Ramos (cell line): ENCODE results near the gene ZBTB9.
"Not testable (repeated sequence)": the region's sequence is repeated elsewhere in the genome, so short reads cannot be mapped to it uniquely, and the experiment has no call there.

Experiments used
- in situ Hi-C: fragments of 300-500 bp; cut with MboI; formaldehyde crosslinking; loops from one replicate; pipeline ENCODE4 v1.14.3; 2022; ENCODE audit warnings: low sequenced_read_pairs; ENCODE audit not compliant: unreplicated experiment

The ZBTB9 gene

DNA sequence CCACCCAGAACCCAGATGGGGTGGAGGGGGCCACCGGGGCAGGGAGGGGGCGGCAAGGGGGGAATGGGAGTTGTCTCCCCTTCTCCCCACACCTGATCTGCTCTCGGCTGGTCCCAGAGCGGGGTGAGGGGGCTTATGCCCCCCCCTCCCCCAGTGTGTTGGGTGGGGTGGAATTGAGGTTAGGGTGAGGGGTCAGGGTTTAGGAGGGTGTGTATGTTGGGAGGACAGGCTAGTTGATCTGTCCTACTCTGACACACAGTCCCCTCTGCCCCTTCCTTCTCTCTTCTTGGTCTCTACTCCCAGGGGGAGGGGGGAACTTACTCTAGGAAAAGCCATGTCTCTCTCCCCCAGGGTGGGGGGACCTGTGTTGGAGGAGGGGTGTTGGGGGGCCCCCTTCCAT is 1.9 kb upstream of the ZBTB9 start:
- in situ Hi-C loops: no loop called here

DNA sequence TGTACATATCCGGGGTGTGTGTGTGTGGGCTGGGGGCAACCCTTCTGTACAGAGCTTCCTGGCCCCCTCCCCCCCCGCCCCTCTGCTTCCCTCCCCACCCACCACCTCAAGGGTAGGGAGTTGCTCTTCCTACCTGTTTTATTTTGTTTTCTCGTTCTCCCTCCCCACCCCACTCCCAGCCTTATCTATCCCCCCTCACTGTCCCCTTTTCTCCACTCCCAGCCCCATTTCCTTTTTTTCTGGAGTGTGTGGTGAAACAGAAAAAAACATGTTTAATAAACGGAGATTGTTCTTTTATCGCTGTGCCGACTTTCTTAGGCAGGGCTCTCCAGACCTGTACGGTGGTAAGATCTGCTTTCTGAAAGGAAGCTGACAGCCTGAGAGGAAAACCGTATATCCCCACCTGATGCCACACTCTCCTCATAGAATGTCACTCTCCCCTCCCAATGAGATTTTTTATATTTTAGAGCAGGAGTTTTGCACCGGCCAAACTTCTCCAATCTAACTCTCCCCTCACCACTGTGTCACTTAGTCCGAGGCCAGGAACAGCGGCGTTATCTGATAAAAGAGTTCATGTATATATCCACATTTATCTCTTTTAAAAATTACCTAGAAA is 875 bp upstream of the ZBTB9 start:
- in situ Hi-C loops: no loop called here

DNA sequence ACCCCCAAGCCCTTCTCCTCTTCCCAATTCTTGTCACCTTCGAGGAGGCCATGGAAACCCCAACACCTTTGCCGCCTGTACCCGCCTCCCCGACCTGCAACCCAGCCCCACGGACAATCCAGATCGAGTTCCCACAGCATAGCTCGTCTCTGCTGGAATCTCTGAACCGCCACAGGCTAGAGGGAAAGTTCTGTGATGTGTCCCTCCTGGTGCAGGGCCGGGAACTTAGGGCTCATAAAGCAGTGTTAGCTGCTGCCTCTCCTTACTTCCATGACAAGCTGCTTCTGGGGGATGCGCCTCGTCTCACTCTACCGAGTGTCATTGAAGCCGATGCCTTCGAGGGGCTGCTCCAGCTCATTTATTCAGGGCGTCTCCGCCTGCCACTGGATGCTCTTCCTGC is 675 bp downstream of the ZBTB9 start:
- in situ Hi-C loops: no loop called here

DNA sequence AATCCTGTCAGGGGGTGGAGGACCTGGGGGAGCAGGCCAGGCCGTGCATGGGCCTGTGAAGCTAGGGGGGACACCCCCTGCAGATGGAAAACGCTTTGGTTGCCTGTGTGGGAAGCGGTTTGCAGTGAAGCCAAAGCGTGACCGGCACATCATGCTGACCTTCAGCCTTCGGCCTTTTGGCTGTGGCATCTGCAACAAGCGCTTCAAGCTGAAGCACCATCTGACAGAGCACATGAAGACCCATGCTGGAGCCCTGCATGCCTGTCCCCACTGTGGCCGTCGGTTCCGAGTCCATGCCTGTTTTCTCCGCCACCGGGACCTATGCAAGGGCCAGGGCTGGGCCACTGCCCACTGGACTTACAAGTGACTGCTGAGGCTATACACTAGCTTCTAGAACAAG is 1.8 kb downstream of the ZBTB9 start:
- in situ Hi-C loops: no loop called here

DNA sequence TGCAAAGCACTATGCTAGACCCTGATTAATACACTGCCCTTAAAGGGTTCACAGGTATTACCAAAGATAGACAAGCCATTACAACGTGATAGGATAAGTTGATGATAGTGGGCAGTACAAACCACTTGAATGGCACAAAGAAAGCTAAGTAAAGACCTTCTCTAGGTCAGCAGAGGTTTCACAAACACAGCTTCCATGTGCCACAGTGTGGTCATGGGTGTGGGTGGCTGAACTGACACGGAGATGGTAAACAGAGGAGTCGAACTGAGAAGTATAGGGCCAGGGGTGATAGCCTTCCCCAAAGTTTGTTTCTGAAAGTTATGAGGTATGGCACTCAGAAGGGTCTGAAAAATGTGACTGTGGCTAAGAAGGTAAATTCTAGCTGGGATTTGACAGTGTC is 4.3 kb downstream of the ZBTB9 start:
- in situ Hi-C loops: no loop called here

DNA sequence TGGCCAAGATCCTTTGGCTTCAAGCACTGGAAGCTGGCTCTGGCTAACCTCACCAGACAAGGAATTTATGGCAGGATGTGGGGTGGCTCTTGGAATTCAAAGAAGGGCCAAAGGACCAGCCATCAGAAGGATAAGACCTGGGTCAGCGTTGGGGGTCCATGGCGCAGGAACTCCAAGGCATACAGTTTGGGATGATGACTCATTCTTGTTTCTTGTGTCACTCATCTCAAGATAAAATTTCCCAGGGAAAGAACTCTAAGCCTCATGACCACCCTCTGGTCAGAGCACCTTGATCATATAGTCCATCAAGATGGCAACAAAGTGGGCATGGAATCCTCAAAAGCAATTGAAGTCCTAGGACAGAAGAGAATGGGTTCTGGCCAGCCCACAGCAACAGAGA is 4.8 kb downstream of the ZBTB9 start:
- in situ Hi-C loops: no loop called here

DNA sequence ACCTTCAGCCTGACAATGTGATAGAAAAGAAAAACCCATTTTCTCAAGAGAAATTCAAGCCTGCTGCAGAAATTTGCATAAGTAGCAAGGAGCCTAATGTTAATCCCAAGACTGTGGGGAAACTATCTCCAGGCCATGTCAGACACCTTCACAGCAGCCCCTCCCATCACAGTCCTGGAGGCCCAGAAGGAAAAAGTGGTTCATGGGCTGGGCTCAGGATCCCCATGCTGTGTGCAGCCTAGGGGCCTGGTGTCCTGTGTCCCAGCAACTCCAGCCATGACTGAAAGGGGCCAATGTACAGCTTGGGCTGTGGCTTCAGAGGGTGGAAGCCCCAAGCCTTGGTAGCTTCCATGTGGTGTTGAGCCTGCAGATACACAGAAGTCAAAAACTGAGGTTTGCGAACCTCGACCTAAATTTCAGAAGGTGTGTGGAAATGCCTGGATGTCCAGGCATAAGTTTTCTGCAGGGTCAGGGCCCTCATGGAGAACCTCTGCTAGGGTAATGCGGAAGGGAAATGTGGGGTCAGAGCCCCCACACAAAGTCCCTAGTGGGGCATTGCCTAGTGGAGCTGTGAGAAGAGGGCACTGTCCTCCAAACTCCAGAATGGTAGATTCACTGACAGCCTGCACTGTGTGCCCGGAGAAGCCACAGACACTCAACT is 11.8 kb downstream of the ZBTB9 start:
- in situ Hi-C loops: no loop called here

DNA sequence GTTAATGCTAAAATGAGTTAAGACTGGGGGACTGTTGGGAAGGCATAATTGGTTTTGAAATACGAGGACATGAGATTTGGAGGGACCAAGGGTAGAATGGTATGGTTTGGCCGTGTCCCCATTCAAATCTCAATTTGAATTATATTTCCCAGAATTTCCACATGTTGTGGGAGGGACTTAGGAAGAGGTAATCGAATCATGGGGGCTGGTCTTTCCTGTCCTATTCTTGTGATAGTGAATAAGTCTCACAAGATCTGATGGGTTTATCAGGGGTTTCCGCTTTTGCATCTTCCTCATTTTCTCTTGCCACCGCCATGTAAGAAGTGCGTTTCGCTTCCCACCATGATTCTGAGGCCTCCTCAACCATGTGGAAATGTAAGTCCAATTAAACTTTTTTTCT is 12.7 kb downstream of the ZBTB9 start:
- in situ Hi-C loops: no loop called here

DNA sequence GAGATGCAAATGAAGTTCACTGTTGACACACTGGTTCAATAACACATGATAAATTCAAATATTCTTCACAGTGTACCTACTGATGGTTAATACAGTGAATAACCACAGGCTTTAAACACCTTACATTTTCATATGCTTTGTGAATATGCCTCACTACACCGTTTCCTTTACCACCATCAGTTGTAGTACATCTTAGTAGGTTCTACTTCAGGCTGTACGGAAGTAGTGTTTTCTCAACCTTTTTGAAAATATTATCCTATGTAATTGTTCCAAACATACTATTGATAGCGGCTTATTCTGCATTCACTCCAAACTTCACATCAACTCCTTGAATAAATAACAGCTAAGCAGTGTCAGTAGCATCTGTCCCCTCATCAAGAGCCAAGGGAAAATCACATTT is 15.3 kb downstream of the ZBTB9 start:
- in situ Hi-C loops: no loop called here

DNA sequence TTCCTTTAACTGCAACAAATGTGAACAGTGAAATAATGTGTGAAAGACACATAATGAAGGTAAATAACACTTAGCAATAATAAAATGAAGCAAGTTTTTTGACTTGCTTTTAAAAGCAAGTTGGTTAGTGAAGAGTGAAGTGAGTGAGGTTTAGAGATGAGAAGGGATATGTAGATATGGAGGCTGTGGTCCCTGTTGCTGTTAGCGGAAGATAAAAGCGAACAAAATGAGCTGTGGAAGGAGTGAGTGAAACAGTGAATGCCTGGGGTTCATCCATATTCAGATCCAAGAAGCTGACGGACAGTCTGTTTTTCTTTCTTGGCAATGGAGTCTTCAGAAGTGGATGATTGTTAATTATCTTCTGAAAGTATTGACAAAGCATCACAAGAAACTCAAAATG is 23.5 kb downstream of the ZBTB9 start:
- in situ Hi-C loops: no loop called here

DNA sequence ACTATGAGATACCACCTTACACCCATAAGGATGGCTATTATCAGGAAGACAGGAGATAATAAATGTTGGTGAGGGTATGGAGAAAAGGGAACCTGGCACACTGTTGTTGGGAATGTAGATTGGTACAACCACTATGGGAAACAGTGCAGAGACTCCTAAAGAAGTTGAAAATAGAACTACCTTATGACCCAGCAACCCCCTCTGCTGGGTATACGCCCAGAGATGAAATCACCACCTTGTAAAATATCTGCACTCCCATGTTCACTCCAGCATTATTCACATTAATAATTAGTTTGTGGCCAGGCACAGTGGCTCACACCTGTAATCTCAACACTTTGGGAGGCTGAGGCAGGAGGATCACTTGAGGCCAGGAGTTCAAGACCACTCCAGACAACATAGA is 26.8 kb downstream of the ZBTB9 start:
- in situ Hi-C loops: no loop called here

DNA sequence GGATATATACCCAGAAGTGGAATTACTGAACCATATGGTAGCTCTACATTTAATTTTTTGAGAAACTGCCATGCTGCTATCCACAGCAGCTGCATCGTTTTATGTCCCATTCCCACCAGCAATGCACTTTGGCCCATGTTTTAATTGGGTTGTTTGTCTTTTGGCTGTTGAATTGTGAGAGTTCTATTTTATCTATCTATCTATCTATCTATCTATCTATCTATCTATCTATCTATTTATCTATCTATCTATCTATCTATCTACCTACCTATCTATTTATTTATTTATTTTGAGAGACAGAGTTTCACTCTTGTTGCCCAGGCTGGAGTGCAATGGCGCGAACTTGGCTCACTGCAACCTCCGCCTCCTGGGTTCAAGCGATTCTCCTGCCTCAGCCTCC is 28.2 kb downstream of the ZBTB9 start:
- in situ Hi-C loops: not testable (repeated sequence)

DNA sequence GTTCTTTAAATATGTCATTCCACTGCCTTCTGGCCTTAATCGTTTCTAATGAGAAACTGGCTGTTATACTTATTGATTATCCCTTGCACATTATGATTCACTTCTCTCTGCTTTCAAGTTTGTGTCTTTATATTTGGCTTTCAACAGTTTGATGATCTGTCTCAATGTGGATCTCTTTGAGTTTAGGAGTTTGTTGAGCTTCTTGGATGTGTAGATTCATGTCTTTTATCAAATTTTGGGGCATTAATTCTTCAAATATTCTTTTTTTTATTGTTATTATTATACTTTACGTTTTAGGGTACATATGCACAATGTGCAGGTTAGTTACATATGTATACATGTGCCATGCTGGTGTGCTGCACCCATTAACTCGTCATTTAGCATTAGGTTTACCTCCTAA is 29.3 kb downstream of the ZBTB9 start:
- in situ Hi-C loops: no loop called here

DNA sequence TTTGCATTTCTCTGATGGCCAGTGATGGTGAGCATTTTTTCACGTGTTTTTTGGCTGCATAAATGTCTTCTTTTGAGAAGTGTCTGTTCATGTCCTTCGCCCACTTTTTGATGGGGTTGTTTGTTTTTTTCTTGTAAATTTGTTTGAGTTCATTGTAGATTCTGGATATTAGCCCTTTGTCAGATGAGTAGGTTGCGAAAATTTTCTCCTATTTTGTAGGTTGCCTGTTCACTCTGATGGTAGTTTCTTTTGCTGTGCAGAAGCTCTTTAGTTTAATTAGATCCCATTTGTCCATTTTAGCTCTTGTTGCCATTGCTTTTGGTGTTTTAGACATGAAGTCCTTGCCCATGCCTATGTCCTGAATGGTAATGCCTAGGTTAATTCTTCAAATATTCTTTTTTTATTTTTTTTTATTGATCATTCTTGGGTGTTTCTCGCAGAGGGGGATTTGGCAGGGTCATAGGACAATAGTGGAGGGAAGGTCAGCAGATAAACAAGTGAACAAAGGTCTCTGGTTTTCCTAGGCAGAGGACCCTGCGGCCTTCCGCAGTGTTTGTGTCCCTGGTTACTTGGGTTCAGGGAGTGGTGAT is 30.4 kb downstream of the ZBTB9 start:
- in situ Hi-C loops: not testable (repeated sequence)

DNA sequence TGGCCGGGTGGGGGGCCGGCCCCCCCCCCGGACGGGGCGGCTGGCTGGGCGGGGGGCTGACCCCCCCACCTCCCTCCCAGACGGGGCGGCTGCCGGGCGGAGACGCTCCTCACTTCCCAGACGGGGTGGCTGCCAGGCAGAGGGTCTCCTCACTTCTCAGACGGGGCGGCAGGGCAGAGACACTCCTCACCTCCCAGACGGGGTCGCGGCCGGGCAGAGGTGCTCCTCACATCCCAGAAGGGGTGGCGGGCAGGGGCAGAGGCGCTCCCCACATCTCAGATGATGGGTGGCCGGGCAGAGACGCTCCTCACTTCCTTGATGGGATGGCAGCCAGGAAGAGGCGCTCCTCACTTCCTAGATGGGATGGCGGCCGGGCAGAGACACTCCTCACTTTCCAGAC is 31.3 kb downstream of the ZBTB9 start:
- in situ Hi-C loops: not testable (repeated sequence)

DNA sequence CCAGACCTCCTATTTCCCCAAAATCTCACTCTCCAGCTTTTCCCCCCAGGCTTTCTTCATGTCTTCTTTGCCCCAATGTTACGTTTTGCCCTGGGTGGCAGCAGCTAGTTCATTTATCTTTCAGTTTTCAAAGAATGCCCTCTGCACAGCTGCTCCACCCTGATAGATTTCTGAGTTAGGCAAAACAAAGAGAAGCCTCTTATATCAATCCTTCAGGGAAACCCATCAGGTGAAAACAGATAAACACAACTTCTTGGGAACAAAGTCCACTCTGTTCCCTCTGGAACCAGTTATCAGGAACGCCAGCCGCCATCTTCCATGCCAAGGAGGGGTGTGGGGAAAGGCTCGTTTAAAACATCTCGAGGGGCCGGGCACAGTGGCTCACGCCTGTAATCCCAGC is 34.0 kb downstream of the ZBTB9 start:
- in situ Hi-C loops: no loop called here

DNA sequence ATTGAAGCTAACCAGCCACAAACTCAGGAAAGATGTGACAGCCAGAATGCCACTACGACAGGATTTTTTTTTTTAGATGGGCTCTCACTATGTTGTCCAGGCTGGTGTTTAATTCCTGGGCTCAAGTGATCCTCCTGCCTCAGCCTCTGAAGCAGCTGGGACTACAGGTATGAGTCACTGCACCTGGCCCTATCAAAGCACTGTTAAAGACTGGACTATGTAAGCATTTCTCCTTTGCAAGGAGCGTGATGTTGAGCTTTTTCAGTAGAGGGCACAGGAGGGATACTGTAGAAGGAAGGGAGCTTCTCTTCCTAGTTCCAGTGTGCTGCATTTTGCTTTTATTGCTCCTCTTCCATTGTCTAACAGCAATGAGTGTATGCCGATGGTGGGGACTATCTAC is 35.8 kb downstream of the ZBTB9 start:
- in situ Hi-C loops: no loop called here

DNA sequence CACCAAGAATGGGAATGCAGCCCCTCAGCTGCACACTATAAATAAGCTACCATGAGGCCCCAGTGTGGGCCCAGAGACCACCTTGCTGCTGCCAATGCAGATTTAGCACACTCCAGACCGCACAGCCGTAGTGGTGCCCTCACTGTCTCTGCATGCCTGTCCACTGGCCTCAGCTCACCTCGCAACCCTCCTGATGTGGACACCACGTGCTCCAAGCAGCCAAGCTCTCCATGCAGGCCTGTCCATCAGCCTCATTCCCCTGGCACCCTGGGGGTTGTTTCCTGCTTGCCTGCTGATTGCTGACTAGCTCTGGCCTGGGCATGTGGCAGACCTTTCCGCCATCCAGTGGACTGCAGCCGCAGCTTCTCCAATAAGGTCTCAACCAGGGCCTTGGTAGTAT is 36.2 kb downstream of the ZBTB9 start:
- in situ Hi-C loops: no loop called here

DNA sequence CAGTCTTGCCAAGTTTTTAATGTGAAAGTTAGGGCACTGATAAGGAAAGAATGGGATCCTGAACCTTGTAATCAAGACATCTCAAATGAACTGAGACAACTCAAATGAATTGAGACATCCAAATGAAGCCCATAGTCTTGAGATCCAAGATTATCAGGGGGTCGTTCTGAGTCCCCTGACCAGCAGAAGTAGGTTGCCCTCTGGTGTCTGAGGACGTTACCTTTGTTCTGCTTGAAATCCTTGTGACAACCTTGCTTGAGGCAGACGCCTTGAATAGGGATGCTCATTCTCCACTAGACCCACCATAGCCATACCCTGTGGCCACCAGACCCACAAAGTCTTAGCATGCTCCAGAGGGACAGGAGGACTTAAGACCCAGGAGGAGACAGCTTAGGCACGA is 37.7 kb downstream of the ZBTB9 start:
- in situ Hi-C loops: no loop called here

DNA sequence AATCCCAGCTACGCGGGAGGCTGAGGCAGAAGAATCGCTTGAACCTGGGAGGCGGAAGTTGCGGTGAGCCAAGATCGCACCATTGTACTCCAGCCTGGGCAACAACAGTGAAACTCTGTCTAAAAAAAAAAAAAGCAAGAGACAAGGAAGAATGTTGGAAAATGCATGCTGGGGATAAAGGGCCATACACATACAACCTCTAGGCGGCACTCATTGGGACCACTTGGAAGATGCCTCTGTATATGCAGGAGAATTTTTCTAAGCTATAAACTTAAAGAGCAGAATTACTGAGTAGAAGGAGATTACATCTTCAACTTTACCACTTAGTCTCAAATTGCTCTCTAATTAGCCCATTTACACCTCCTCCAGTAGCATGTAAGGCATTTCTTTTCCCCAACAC is 42.8 kb downstream of the ZBTB9 start:
- in situ Hi-C loops: no loop called here

DNA sequence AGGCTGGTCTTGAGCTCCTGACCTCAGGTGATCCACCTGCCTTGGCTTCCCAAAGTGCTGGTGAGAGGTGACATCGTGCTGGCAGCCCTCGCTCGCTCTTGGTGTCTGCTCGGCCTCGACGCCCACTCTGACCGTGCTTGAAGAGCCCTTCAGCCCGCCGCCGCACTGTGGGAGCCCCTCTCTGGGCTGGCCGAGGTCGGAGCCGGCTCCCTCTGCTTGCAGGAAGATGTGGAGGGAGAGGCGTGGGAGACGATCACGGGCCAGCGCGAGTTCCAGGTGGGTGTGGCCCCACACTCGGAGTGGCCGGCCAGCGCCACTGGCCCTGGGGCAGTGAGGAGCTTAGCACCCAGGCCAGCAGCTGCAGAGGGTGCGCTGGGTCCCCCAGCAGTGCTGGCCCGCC is 48.1 kb downstream of the ZBTB9 start:
- in situ Hi-C loops: no loop called here

DNA sequence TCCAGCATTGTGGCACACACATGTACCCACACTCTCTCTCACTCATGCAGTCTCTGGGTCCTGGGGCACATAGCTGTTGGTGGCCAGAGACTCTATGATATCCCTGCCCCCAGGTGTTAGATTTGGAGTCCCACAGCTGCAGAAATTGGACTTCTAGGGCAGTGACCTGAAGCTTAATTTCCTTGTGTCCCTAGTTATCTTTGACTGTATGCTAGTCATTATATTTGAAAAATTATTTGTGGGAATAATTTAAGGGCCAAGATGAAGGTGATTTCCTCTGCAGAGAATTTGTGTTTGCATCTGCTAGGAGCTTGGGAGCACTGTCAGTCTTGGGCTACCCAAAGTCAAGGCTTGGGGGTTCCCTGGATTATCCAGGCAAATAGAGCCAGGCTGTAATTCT is 50.1 kb downstream of the ZBTB9 start:
- in situ Hi-C loops: no loop called here
